Measurements from ENCODE around the gene CACNA1F.

Gene CACNA1F

GRCh38 chrX:49238735-49239134 lies 5.6 kb upstream of the CACNA1F start:
- FAIRE-seq: no peak
- TF ChIP-seq POU2F2 (IDR thresholded peaks at IDR 0.05; ENCODE audit: low read depth, low read length): no peak
- no peak for TF ChIP-seq SPI1 (IDR thresholded peaks at IDR 0.05; ENCODE audit: low read depth, low read length)
- no peak for TF ChIP-seq POLR2A (IDR thresholded peaks at IDR 0.05; ENCODE audit: low read depth, low read length)
- no peak for TF ChIP-seq POLR2AphosphoS5 (IDR thresholded peaks at IDR 0.05; ENCODE audit: low read depth, low read length)
- TF ChIP-seq TAF1 (IDR thresholded peaks at IDR 0.05; ENCODE audit: low read depth, low read length): no peak

GRCh38 chrX:49237060-49237459 lies 3.9 kb upstream of the CACNA1F start:
- FAIRE-seq (peak; percentile 93), DNase-seq (ENCODE audit: insufficient read length, low spot score) (no peak)
- TF ChIP-seq POU2F2 (IDR thresholded peaks at IDR 0.05; ENCODE audit: low read depth, low read length): no peak
- peak; percentile 39; the same call in 1 of the 2 replicates for TF ChIP-seq SPI1 (IDR thresholded peaks at IDR 0.05; ENCODE audit: low read depth, low read length)

More at GRCh38 chrX:49238735-49239134, 5.6 kb upstream of the CACNA1F start:
- no peak for DNase-seq (ENCODE audit: insufficient read length, low spot score)

- DNase-seq (ENCODE audit: insufficient read length, low spot score) (no peak), FAIRE-seq (no peak)
- TF ChIP-seq TAF1 (IDR thresholded peaks at IDR 0.05; ENCODE audit: low read depth, low read length) (no peak), POLR2AphosphoS5 (IDR thresholded peaks at IDR 0.05; ENCODE audit: low read depth, low read length) (no peak)
Measured at GRCh38 chrX:49233887-49234555, 881 bp upstream of the CACNA1F start.

GRCh38 chrX:49232525-49232924 lies 615 bp downstream of the CACNA1F start:
- no peak for FAIRE-seq
- TF ChIP-seq SPI1 (IDR thresholded peaks at IDR 0.05; ENCODE audit: low read depth, low read length) (no peak), PAX5 (IDR thresholded peaks at IDR 0.05; ENCODE audit: insufficient read depth, low read length, severe bottlenecking) (no peak), POLR2AphosphoS5 (IDR thresholded peaks at IDR 0.05; ENCODE audit: low read depth, low read length) (no peak), POLR2A (IDR thresholded peaks at IDR 0.05; ENCODE audit: low read depth, low read length) (no peak), TAF1 (IDR thresholded peaks at IDR 0.05; ENCODE audit: low read depth, low read length) (no peak), POU2F2 (IDR thresholded peaks at IDR 0.05; ENCODE audit: low read depth, low read length) (no peak)
- no peak for DNase-seq (ENCODE audit: insufficient read length, low spot score)

- TF ChIP-seq POLR2AphosphoS5 (IDR thresholded peaks at IDR 0.05; ENCODE audit: low read depth, low read length) (no peak), POU2F2 (IDR thresholded peaks at IDR 0.05; ENCODE audit: low read depth, low read length) (no peak), PAX5 (IDR thresholded peaks at IDR 0.05; ENCODE audit: insufficient read depth, low read length, severe bottlenecking) (no peak), TAF1 (IDR thresholded peaks at IDR 0.05; ENCODE audit: low read depth, low read length) (no peak), POLR2A (IDR thresholded peaks at IDR 0.05; ENCODE audit: low read depth, low read length) (no peak), SPI1 (IDR thresholded peaks at IDR 0.05; ENCODE audit: low read depth, low read length) (no peak)
- FAIRE-seq (no peak), DNase-seq (ENCODE audit: insufficient read length, low spot score) (no peak)
Measured at GRCh38 chrX:49231333-49232000, 1.7 kb downstream of the CACNA1F start.

- TF ChIP-seq TAF1 (IDR thresholded peaks at IDR 0.05; ENCODE audit: low read depth, low read length) (no peak), POLR2AphosphoS5 (IDR thresholded peaks at IDR 0.05; ENCODE audit: low read depth, low read length) (no peak), PAX5 (IDR thresholded peaks at IDR 0.05; ENCODE audit: insufficient read depth, low read length, severe bottlenecking) (no peak), POU2F2 (IDR thresholded peaks at IDR 0.05; ENCODE audit: low read depth, low read length) (no peak), SPI1 (IDR thresholded peaks at IDR 0.05; ENCODE audit: low read depth, low read length) (no peak), POLR2A (IDR thresholded peaks at IDR 0.05; ENCODE audit: low read depth, low read length) (no peak)
- FAIRE-seq: no peak
- peak; percentile 65 for DNase-seq (ENCODE audit: insufficient read length, low spot score)
Measured at GRCh38 chrX:49230500-49231232, 2.5 kb downstream of the CACNA1F start.

GRCh38 chrX:49228185-49228584 lies 5.0 kb downstream of the CACNA1F start:
- FAIRE-seq: no peak
- TF ChIP-seq TAF1 (IDR thresholded peaks at IDR 0.05; ENCODE audit: low read depth, low read length) (no peak), SPI1 (IDR thresholded peaks at IDR 0.05; ENCODE audit: low read depth, low read length) (no peak), POLR2A (IDR thresholded peaks at IDR 0.05; ENCODE audit: low read depth, low read length) (no peak), POU2F2 (IDR thresholded peaks at IDR 0.05; ENCODE audit: low read depth, low read length) (no peak), PAX5 (IDR thresholded peaks at IDR 0.05; ENCODE audit: insufficient read depth, low read length, severe bottlenecking) (no peak), POLR2AphosphoS5 (IDR thresholded peaks at IDR 0.05; ENCODE audit: low read depth, low read length) (no peak)
- no peak for DNase-seq (ENCODE audit: insufficient read length, low spot score)

- FAIRE-seq (no peak), DNase-seq (ENCODE audit: insufficient read length, low spot score) (no peak)
- TF ChIP-seq POU2F2 (IDR thresholded peaks at IDR 0.05; ENCODE audit: low read depth, low read length) (no peak), PAX5 (IDR thresholded peaks at IDR 0.05; ENCODE audit: insufficient read depth, low read length, severe bottlenecking) (no peak), POLR2A (IDR thresholded peaks at IDR 0.05; ENCODE audit: low read depth, low read length) (no peak), SPI1 (IDR thresholded peaks at IDR 0.05; ENCODE audit: low read depth, low read length) (no peak), TAF1 (IDR thresholded peaks at IDR 0.05; ENCODE audit: low read depth, low read length) (no peak), POLR2AphosphoS5 (IDR thresholded peaks at IDR 0.05; ENCODE audit: low read depth, low read length) (no peak)
Measured at GRCh38 chrX:49227726-49228125, 5.4 kb downstream of the CACNA1F start.

- no peak for DNase-seq (ENCODE audit: insufficient read length, low spot score)
- FAIRE-seq: no peak
Measured at GRCh38 chrX:49226946-49227345, 6.2 kb downstream of the CACNA1F start.

More at GRCh38 chrX:49226946-49227345, 6.2 kb downstream of the CACNA1F start:
- TF ChIP-seq SPI1 (IDR thresholded peaks at IDR 0.05; ENCODE audit: low read depth, low read length) (no peak), PAX5 (IDR thresholded peaks at IDR 0.05; ENCODE audit: insufficient read depth, low read length, severe bottlenecking) (no peak), POU2F2 (IDR thresholded peaks at IDR 0.05; ENCODE audit: low read depth, low read length) (no peak), POLR2AphosphoS5 (IDR thresholded peaks at IDR 0.05; ENCODE audit: low read depth, low read length) (no peak), POLR2A (IDR thresholded peaks at IDR 0.05; ENCODE audit: low read depth, low read length) (no peak), TAF1 (IDR thresholded peaks at IDR 0.05; ENCODE audit: low read depth, low read length) (no peak)

All from GM12891 (cell line).